Adrenal gland (tissue), 12 donors: ENCODE data around the gene NEU2. TPM values are rescaled to one million over a fixed set of nuclear protein-coding genes. Genes with fewer than 3 reads are reported as not detected.

Experiments used
- DNase-seq, 7 donors: peaks; one replicate each; pipeline ENCODE4 v3.0.0-alpha.2; 2019 to 2020
- H3K27ac ChIP-seq, 5 donors: fragments of 200-600 bp; sonication (generic) in 4 of 5; 1 replicate in 3 of 5; 2 replicates in 2 of 5; pipeline versions ENCODE4 v1.5.1 to v1.8.0; 2016 to 2020; ENCODE audit warnings: mild to moderate bottlenecking in 1 of 5
- H3K27me3 ChIP-seq: fragments of 200-600 bp; 2 replicates; pipeline ENCODE4 v1.8.0; 2021
- H3K36me3 ChIP-seq, 2 donors: fragments of 200-600 bp; replicated peaks in 1 of 2; 1 replicate in 1 of 2; 2 replicates in 1 of 2; pipeline versions ENCODE4 v1.5.1 to v1.8.0; 2018 to 2022
- H3K4me1 ChIP-seq, 2 donors: fragments of 200-600 bp; replicated peaks in 1 of 2; 1 replicate in 1 of 2; 2 replicates in 1 of 2; pipeline versions ENCODE4 v1.5.1 to v1.8.0; 2018 to 2021
- H3K4me3 ChIP-seq, 4 donors: fragments of 200-600 bp; sonication (generic) in 3 of 4; one replicate each; pipeline ENCODE4 v1.5.1; 2016 to 2018
- H3K9me3 ChIP-seq, 3 donors: fragments of 200-600 bp; sonication (generic) in 1 of 3; replicated peaks in 1 of 3; 1 replicate in 2 of 3; 2 replicates in 1 of 3; pipeline versions ENCODE4 v1.5.1 to v1.8.0; 2016 to 2021
- POLR2A ChIP-seq, 2 donors: fragments of 450-650 bp; IDR thresholded peaks; one replicate each; pipeline ENCODE4 v1.6.1; 2017; ENCODE audit warnings: antibody characterized with exemption in 2 of 2, mild to moderate bottlenecking in 2 of 2, moderate library complexity in 1 of 2
- WGBS, 4 donors: extraction: QIAGEN DNeasy Blood & Tissue Kit in 2 of 4; methylation state at CpG; one replicate each; pipeline versions ENCODE4 v1.1.5 to v1.1.7; 2013 to 2017; 5-methylcytosine and 5-hydroxymethylcytosine counted together
- intact Hi-C, 2 donors: fragments of 100-400 bp; cut with DNase I; formaldehyde crosslinking; loops; one replicate each; pipeline versions ENCODE4 v1.14.1 to v1.15.0; 2022 to 2023
- polyA plus RNA-seq, 3 donors: library from polyadenylated mRNA; stranded (reverse); fragments of 200-250 nt in 2 of 3; fragments of 350-450 nt in 1 of 3; fragmentation: Illumina TruSeq in 1 of 3; extraction: RNeasy Lipid Tissue Mini Kit (QIAGEN cat#74804) in 1 of 3; gene quantifications; one replicate each; pipeline ENCODE4 v1.2.3, GENCODE V29; 2013 to 2014
- total RNA-seq, 9 donors: library from RNA; depleted of rRNA in 4 of 9; stranded (reverse); fragments of >200 nt in 4 of 9; fragments of 120-200 nt in 1 of 9; fragmentation: NEBNext Ultra II Directional in 1 of 9; extraction: Animal tissue kit (Norgen Biotek cat#: 25700) in 1 of 9; gene quantifications; one replicate each; pipeline versions ENCODE4 v1.1.0 to v1.2.4, GENCODE V29; 2013 to 2023
- TF ChIP-seq, protein P1 (sequence below), 6 experiments: fragments of 450-650 bp in 4 of 6; fragments of 200-600 bp in 2 of 6; sonication (generic) in 1 of 6; IDR thresholded peaks; 1 replicate in 5 of 6; 2 replicates in 1 of 6; pipeline versions ENCODE4 v1.5.1 to v1.8.0; 2016 to 2021; ENCODE audit warnings: antibody characterized with exemption in 6 of 6, mild to moderate bottlenecking in 2 of 6, moderate library complexity in 1 of 6
- donor health status: healthy with polysubstance abuse.
- donor health status: Bipolar disorder and iron deficiency.
- donor health status: DM: yes; HTN: yes; CAD: no.
- donor health status: DM: no; HTN: no; CAD: no.
- donor health status: DM: no; HTN: no; CAD: no.
- donor health status: DM: yes; HTN: yes; CAD: no.

The NEU2 gene
- total and polyA plus RNA-seq, 12 donors = not detected

DNA sequence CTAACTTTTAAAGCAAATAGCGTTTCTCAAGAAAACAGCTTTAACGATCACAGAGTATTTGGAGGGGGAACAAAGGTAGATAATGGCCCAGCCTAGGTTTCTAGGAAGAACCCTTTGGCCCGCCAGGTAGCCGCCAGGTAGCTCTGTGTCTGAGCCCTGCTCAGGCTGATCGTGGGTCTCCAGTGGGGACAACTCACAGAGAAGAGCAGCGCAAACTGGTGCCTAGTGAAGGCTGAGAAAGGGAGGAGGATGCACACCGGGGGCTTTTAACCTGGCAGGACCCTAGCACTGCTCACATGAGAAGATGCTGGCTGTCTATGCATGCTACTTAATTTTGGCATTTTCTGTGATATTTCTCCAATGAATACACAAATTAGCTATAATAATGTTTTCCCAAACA is 25.2 kb upstream of the NEU2 start:
- 76 to 85% (median 81%) methylated on average over 7 of the region's 7 CpGs for WGBS, 4 donors
- intact Hi-C loops = no loop called here
- no peak overlapping the region for H3K27ac ChIP-seq
- H3K36me3 ChIP-seq = no peaks in the 10 kb centered on the region
- no peaks in the 10 kb centered on the region for H3K9me3 ChIP-seq
- no peaks in the 10 kb centered on the region for H3K27me3 ChIP-seq
- peak in 1 of 7 donors; percentile 3 for DNase-seq
- H3K4me1 ChIP-seq = no peaks in the 10 kb centered on the region
- TF ChIP-seq, protein P1, sequence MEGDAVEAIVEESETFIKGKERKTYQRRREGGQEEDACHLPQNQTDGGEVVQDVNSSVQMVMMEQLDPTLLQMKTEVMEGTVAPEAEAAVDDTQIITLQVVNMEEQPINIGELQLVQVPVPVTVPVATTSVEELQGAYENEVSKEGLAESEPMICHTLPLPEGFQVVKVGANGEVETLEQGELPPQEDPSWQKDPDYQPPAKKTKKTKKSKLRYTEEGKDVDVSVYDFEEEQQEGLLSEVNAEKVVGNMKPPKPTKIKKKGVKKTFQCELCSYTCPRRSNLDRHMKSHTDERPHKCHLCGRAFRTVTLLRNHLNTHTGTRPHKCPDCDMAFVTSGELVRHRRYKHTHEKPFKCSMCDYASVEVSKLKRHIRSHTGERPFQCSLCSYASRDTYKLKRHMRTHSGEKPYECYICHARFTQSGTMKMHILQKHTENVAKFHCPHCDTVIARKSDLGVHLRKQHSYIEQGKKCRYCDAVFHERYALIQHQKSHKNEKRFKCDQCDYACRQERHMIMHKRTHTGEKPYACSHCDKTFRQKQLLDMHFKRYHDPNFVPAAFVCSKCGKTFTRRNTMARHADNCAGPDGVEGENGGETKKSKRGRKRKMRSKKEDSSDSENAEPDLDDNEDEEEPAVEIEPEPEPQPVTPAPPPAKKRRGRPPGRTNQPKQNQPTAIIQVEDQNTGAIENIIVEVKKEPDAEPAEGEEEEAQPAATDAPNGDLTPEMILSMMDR (IDR thresholded peaks at IDR 0.05) = no peak
- TF ChIP-seq POLR2A (IDR thresholded peaks at IDR 0.05) = no peak
- H3K4me3 ChIP-seq = no peak overlapping the region

GRCh38 chr2:233007739-233008138 is 24.7 kb upstream of the NEU2 start:
- Histone ChIP-seq H3K27ac (no peak overlapping the region), H3K9me3 (no peaks in the 10 kb centered on the region), H3K36me3 (no peaks in the 10 kb centered on the region), H3K27me3 (no peaks in the 10 kb centered on the region), H3K4me3 (no peak overlapping the region), H3K4me1 (no peaks in the 10 kb centered on the region)
- WGBS, 4 donors = 40 to 60% (median 53%) methylated on average over 3 of the region's 3 CpGs
- TF ChIP-seq POLR2A (IDR thresholded peaks at IDR 0.05) = no peak
- TF ChIP-seq, protein P1 (IDR thresholded peaks at IDR 0.05) = no peak
- intact Hi-C loops = no loop called here
- DNase-seq = peak in 3 of 7 donors; percentile 7 to 61 (median 19)

DNA sequence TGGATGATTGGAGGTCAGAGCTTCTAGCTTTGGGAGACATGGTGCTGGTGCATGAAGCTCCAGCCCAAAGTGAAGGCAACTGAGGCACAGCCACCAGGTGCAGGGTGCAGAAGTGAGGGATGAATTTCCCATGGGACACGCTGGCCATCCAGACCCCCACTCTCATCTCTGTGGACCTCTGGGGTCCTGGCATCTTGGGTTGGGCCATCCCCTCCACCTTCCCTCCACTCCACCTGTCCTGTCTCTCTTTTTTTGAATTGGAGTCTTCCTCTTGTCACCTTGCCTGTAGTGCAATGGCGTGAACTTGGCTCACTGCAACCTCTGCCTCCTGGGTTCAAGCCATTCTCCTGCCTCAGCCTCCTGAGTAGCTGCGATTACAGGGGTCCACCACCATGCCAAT is 22.8 kb upstream of the NEU2 start:
- Histone ChIP-seq H3K4me1 (no peaks in the 10 kb centered on the region), H3K4me3 (no peak overlapping the region), H3K27me3 (no peaks in the 10 kb centered on the region), H3K27ac (no peak overlapping the region), H3K36me3 (no peaks in the 10 kb centered on the region), H3K9me3 (no peaks in the 10 kb centered on the region)
- TF ChIP-seq, protein P1 (IDR thresholded peaks at IDR 0.05) = no peak
- TF ChIP-seq POLR2A (IDR thresholded peaks at IDR 0.05) = no peak
- 88 to 95% (median 92%) methylated on average over 3 of the region's 3 CpGs for WGBS, 4 donors
- peak in 1 of 7 donors; percentile 5 for DNase-seq
- intact Hi-C loops = no loop called here

GRCh38 chr2:233010569-233011267 is 21.8 kb upstream of the NEU2 start:
- Histone ChIP-seq H3K4me1 (no peaks in the 10 kb centered on the region), H3K36me3 (no peaks in the 10 kb centered on the region), H3K27ac (no peak overlapping the region), H3K9me3 (no peaks in the 10 kb centered on the region), H3K27me3 (no peaks in the 10 kb centered on the region), H3K4me3 (no peak overlapping the region)
- intact Hi-C loops = no loop called here
- DNase-seq = peak in 2 of 7 donors; percentile 10 to 25
- 82 to 92% (median 90%) methylated on average over 4 to 9 of the region's 9 CpGs for WGBS, 4 donors
- TF ChIP-seq, protein P1 (IDR thresholded peaks at IDR 0.05) = no peak
- no peak for TF ChIP-seq POLR2A (IDR thresholded peaks at IDR 0.05)
